Stomach (tissue), 4 donors: ENCODE data around the gene KLHL2.

ENCODE experiments used
- POLR2A ChIP-seq, 4 donors: fragments of 450-650 bp; IDR thresholded peaks; one replicate each; pipeline ENCODE4 v1.6.1; 2016; ENCODE audit warnings: antibody characterized with exemption in 4 of 4, control low read depth in 2 of 4, mild to moderate bottlenecking in 1 of 4, moderate library complexity in 1 of 4
- POLR2AphosphoS5 ChIP-seq, 3 donors: sonication (generic); formaldehyde crosslinking; IDR thresholded peaks; one replicate each; pipeline ENCODE4 v1.6.1; 2016; ENCODE audit warnings: antibody characterized with exemption in 3 of 3
- TF ChIP-seq, protein P1 (sequence below), 7 experiments: fragments of 450-650 bp in 4 of 7; fragments of 200-600 bp in 3 of 7; sonication (generic) in 3 of 7; IDR thresholded peaks; one replicate each; pipeline ENCODE4 v1.5.1; 2016 to 2019; ENCODE audit warnings: antibody characterized with exemption in 7 of 7, control low read depth in 2 of 7, mild to moderate bottlenecking in 1 of 7

DNA sequence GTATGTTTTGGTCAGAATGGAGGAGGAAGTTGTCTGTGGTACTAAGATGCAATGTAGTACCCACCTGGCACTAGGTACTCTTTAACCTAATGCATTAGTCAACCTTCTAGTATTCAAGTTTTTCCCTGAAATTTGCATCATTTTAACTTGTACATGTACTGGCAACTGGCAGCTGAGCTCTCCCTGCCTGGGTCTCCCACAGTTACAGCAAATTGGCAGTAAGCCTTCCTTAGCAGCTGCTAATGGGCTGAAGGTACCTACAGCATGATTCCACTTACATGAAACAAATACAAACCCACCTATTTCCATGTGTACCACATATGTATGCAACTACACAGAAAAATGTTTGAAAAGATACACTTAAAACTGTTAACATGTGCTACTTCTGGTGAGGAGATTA, 8.1 kb upstream of the KLHL2 start:
- TF ChIP-seq, protein P1, sequence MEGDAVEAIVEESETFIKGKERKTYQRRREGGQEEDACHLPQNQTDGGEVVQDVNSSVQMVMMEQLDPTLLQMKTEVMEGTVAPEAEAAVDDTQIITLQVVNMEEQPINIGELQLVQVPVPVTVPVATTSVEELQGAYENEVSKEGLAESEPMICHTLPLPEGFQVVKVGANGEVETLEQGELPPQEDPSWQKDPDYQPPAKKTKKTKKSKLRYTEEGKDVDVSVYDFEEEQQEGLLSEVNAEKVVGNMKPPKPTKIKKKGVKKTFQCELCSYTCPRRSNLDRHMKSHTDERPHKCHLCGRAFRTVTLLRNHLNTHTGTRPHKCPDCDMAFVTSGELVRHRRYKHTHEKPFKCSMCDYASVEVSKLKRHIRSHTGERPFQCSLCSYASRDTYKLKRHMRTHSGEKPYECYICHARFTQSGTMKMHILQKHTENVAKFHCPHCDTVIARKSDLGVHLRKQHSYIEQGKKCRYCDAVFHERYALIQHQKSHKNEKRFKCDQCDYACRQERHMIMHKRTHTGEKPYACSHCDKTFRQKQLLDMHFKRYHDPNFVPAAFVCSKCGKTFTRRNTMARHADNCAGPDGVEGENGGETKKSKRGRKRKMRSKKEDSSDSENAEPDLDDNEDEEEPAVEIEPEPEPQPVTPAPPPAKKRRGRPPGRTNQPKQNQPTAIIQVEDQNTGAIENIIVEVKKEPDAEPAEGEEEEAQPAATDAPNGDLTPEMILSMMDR (IDR thresholded peaks at IDR 0.05), result no peak
- no peak for TF ChIP-seq POLR2A (IDR thresholded peaks at IDR 0.05)
- TF ChIP-seq POLR2AphosphoS5 (IDR thresholded peaks at IDR 0.05), result no peak
